Spinal cord (tissue), 10 donors: Measurements from ENCODE around the gene VPS13C. TPM values are rescaled to one million over a fixed set of nuclear protein-coding genes. Genes with fewer than 3 reads are reported as not detected.

Source experiments
- DNase-seq, 6 donors: peaks; one replicate each; pipeline versions ENCODE4 v3.0.0 to v3.0.0-alpha.2; 2013 to 2015; ENCODE audit warnings: low spot score in 6 of 6, low read depth in 4 of 6
- H3K27ac ChIP-seq: one replicate; pipeline ENCODE4 v1.5.1; 2013; ENCODE audit warnings: low read depth, low read length, control low read depth
- H3K27me3 ChIP-seq: one replicate; pipeline ENCODE4 v1.6.1; 2013; ENCODE audit warnings: low read length; ENCODE audit not compliant: control insufficient read depth, insufficient read depth
- H3K36me3 ChIP-seq: one replicate; pipeline ENCODE4 v1.6.1; 2013; ENCODE audit warnings: low read length; ENCODE audit not compliant: control insufficient read depth, insufficient read depth
- H3K4me1 ChIP-seq: one replicate; pipeline ENCODE4 v1.6.1; 2013; ENCODE audit warnings: low read length; ENCODE audit not compliant: control insufficient read depth, insufficient read depth
- H3K4me3 ChIP-seq: one replicate; pipeline ENCODE4 v1.5.1; 2013; ENCODE audit warnings: low read depth, low read length, control low read depth
- H3K9me3 ChIP-seq: one replicate; pipeline ENCODE4 v1.6.1; 2013; ENCODE audit warnings: low read length; ENCODE audit not compliant: control insufficient read depth, insufficient read depth
- WGBS: methylation state at CpG from one replicate; pipeline ENCODE4 v1.1.5; 2013; ENCODE audit warnings: missing lambda C conversion rate; ENCODE audit not compliant: insufficient coverage; 5-methylcytosine and 5-hydroxymethylcytosine counted together
- polyA plus RNA-seq, 2 donors: library from polyadenylated mRNA; unstranded; fragments of 120-200 nt; gene quantifications; one replicate each; pipeline ENCODE4 v1.2.1, GENCODE V29; 2013; ENCODE audit not compliant: insufficient read length in 2 of 2
- total RNA-seq, 2 donors: library from RNA; depleted of rRNA in 1 of 2; stranded (reverse); fragments of 120-200 nt in 1 of 2; fragments of >200 nt in 1 of 2; gene quantifications; one replicate each; pipeline versions ENCODE4 v1.2.3 to v1.2.4, GENCODE V29; 2013 to 2014
- donor health status: healthy.

VPS13C gene
- total and polyA plus RNA-seq, 4 donors = 55.2 to 149 (median 66.0) TPM

DNA sequence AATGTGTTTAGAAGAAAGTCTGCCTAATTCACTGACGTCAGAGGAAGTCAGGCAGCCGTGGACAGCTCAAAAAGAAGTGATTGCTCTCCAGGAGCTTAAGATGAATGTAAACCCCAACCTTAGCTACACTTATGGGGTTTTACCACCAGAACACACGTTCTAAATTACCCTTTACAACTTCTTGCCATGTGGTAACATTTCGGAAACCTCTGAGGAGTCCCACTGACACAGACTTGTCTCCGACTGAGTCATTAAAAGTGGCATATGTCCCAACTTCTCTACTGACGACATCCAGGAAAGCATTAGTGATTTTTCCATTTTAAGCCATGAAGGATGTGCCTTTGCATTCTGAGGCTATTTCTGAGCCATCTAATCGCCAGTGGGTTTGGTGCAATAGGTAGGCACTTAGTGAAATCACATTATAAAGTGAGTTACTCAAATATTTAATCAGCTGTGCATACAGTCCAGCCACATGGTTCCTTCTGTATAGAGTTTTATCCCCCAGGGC lies 38.9 kb upstream of the VPS13C start:
- no peak for DNase-seq
- 71% methylated on average over 5 of the region's 7 CpGs for WGBS
- Histone ChIP-seq H3K4me1 (no peaks in the 10 kb centered on the region), H3K4me3 (no peak overlapping the region), H3K27ac (no peak overlapping the region), H3K27me3 (no peaks in the 10 kb centered on the region), H3K36me3 (no peaks in the 10 kb centered on the region), H3K9me3 (no peaks in the 10 kb centered on the region)

DNA sequence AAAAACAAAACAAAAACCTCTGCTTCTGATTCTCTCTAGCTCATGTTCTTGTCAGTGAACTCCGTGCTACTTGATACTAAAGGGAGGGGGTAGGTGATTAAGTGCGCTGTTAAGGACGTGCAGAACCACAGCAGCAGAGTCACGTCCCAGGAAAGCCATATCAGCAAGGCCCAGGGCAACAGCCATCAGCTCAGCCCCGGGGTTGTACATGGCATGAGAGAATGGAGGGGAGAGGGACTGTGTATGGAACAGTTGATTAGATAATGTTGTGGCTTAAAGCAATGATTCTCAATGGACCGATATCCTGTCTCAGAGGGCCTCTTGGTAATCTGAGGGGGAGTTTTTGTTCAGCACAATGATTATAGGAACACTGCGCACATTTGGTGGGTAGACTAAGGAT lies 34.1 kb upstream of the VPS13C start:
- H3K4me1 ChIP-seq = no peaks in the 10 kb centered on the region
- no peaks in the 10 kb centered on the region for H3K36me3 ChIP-seq
- no peak overlapping the region for H3K4me3 ChIP-seq
- WGBS = 57% methylated on average over 7 of the region's 7 CpGs
- H3K27me3 ChIP-seq = no peaks in the 10 kb centered on the region
- no peaks in the 10 kb centered on the region for H3K9me3 ChIP-seq
- peak in 1 of 6 donors; percentile 57 for DNase-seq
- no peak overlapping the region for H3K27ac ChIP-seq

DNA sequence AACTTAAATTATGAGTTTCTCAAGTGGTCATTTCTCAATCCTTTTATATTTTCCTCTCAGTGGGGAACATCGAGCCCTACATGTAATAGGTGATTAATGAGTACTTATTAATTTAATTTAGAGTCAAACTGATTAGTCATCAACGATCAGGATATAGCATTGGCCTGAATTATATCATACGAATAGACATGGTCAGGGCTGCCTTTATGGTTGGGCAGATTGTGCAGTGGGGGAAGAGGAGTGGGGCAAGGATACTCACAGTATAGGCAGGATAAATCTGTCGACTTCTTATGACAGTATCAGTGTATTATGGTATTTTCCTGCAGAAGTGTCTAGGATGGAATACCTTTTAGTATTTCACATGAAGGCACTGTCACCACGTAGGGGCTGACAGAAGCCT lies 33.6 kb upstream of the VPS13C start:
- Histone ChIP-seq H3K27ac (no peak overlapping the region), H3K4me1 (no peaks in the 10 kb centered on the region), H3K36me3 (no peaks in the 10 kb centered on the region), H3K4me3 (no peak overlapping the region), H3K9me3 (no peaks in the 10 kb centered on the region), H3K27me3 (no peaks in the 10 kb centered on the region)
- no peak for DNase-seq
- 92% methylated on average over 3 of the region's 5 CpGs for WGBS

DNA sequence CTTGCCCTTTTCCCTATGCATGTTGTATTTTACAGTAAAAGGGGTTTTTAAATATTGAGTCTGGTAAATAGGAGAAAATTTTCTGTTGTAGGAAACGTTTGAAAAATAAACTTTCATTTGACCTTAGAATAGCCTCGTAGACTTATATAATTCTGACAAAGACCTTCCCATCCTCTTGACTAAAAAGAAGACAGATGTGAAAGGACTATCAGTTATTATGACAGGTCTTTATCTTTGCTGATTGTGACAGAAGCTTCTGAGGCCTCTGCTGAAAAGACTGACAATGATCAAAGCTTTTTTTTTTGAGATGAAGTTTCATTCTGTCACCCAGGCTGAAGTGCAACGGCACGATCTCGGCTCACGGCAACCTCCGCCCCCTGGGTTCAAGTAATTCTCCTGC lies 30.7 kb upstream of the VPS13C start:
- DNase-seq = no peak
- H3K27me3 ChIP-seq = no peaks in the 10 kb centered on the region
- no peaks in the 10 kb centered on the region for H3K4me1 ChIP-seq
- no peaks in the 10 kb centered on the region for H3K9me3 ChIP-seq
- 86% methylated on average over 4 of the region's 7 CpGs for WGBS
- H3K27ac ChIP-seq = no peak overlapping the region
- H3K4me3 ChIP-seq = no peak overlapping the region
- no peaks in the 10 kb centered on the region for H3K36me3 ChIP-seq

DNA sequence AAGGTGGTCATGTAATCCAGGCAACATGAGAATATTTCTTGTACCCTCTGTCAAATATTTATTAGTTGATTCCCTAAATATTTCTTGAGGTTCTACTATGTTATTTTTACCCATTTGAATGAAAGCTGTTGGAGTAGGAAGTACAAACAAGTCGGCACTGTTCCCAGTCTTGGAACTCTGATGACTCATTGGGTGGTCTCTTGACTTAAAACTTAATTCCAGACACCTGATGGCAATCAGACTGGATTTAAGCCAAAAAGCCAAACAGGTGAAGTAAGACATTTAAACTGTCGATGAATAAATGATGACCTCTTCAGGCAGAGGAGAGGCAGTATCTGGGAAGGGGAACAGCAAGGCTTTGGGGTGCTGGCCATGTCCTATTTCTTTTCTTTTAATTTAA lies 29.4 kb upstream of the VPS13C start:
- H3K27me3 ChIP-seq = no peaks in the 10 kb centered on the region
- H3K4me3 ChIP-seq = no peak overlapping the region
- DNase-seq = no peak
- H3K36me3 ChIP-seq = no peaks in the 10 kb centered on the region
- H3K4me1 ChIP-seq = no peaks in the 10 kb centered on the region
- H3K27ac ChIP-seq = no peak overlapping the region
- H3K9me3 ChIP-seq = no peaks in the 10 kb centered on the region
- WGBS = 100% methylated on average over 1 of the region's 2 CpGs

DNA sequence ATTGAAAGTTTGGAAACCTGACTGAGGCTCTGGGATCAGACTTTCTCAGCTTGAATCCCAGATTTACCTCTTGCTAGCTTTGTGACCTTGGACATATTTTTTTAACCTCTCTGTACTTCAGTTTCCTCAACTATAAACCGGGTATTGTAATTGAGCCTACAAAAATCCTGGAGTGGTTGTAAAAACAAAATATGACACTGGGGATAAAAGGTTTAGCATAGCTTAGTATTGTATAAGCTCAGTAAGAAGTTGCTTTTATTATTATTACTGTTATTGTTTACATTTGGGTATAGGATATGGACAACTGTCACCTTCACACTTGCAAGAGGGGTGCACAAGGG lies 28.1 kb upstream of the VPS13C start:
- no peak for DNase-seq
- H3K27ac ChIP-seq = no peak overlapping the region
- no CpG with 5 or more reads among the region's 1 CpG for WGBS
- no peaks in the 10 kb centered on the region for H3K27me3 ChIP-seq
- H3K9me3 ChIP-seq = no peaks in the 10 kb centered on the region
- no peaks in the 10 kb centered on the region for H3K4me1 ChIP-seq
- no peak overlapping the region for H3K4me3 ChIP-seq
- H3K36me3 ChIP-seq = no peaks in the 10 kb centered on the region

DNA sequence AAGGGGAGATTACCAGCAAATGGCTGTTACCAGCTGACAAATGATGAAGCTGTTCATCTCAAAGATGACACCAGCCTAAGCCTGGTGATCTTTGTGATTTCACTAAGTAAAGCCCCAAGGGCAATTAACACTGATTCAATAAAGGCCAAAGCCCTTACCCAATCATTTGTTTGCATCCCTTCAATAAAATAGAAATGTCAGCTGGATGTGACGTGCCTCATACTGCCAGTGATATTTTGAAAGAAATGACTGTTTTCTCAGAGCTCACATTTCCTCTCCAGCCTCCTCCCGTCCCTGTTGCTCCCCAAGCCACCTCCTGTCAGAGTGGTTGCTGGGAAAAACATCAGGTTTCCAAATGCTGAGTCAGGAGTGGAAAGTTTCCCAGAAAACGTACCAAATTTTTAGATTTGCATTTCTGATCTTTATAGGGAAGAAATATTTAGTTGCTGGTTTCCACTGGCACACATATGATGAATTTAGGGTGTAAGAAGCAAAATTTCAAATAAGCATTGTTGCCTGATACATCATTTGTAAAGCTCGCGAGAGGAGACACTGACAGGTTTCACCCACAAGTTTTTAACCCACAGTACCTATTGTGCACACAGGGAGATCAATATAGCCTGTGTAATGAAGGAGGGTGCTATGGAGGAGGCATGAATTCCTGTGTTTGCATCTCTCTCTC lies 27.6 kb upstream of the VPS13C start:
- peak in 1 of 6 donors; percentile 27 for DNase-seq
- no peak overlapping the region for H3K27ac ChIP-seq

DNA sequence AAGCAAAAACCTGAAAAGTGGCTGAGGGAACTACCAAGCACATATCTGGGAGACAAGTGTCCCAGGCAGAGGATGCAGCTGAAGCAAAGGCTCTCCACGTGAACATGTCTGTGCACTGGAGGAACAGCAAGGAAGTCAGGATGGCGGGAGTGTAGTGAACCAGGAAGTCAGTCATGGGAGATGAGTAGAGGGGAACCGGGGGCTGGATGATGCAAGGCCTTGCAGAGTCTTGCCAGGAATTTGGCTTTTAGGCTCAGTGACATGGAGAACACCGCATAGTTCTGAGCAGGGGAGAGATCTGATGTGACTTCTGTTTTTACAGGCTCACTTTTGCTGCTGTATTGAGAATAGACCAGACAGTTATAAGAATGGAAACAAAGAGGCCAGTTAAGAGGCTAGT lies 25.5 kb upstream of the VPS13C start:
- WGBS = 60% methylated on average over 4 of the region's 4 CpGs
- no peak for DNase-seq
- Histone ChIP-seq H3K36me3 (no peaks in the 10 kb centered on the region), H3K27me3 (no peaks in the 10 kb centered on the region), H3K4me3 (no peak overlapping the region), H3K9me3 (no peaks in the 10 kb centered on the region), H3K27ac (no peak overlapping the region), H3K4me1 (no peaks in the 10 kb centered on the region)

More for the DNA sequence above, 27.6 kb upstream of the VPS13C start:
- Histone ChIP-seq H3K9me3 (no peaks in the 10 kb centered on the region), H3K36me3 (no peaks in the 10 kb centered on the region), H3K4me1 (no peaks in the 10 kb centered on the region), H3K4me3 (no peak overlapping the region), H3K27me3 (no peaks in the 10 kb centered on the region)
- WGBS = 0% methylated on average over 1 of the region's 5 CpGs

DNA sequence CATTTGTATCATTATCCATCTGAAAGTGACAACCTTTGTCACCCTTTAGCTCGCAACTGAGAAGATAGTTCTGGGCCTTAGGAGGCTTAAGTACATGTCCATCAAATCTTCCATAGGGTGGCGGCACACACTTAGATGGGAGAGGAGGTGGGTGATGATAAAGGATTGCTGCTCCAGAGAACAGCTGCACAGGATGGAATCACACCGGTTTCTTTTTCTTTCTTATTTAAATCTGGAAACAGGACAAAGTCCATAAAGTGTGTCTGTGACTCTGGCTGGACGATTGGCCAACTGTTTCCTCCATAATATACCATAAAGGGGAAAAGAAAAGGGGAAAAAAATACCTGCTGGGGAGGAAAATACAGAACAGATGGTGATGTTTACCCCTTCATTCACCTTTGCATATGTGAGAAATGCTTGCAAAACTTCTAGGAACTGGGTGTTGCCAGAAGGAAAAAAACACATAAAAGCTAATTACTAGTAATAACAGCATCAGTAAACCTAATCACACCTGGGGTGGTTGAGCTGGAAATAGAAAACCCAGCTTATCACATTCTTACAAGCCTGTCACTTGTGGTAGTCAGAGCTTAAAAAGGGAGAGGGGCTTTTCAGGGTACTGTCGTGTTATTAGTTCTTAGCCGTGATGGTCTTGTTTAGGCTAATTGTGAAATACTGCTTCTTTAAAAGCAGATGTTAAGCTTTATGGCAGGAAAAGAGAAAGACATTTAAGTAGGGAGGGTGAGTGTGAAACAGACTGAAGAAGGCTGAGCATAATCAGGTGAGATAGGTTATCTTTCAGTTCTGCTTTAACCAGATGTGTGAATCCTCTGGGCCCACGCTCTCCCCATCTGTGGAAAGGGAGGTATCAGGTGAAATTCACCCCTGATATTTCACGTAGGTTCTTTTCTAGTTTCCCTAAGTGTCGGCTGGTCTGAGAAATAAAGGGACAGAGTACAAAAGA lies 23.2 kb upstream of the VPS13C start:
- Histone ChIP-seq H3K27me3 (no peaks in the 10 kb centered on the region), H3K4me1 (no peaks in the 10 kb centered on the region), H3K4me3 (no peak overlapping the region), H3K9me3 (no peaks in the 10 kb centered on the region), H3K27ac (no peak overlapping the region), H3K36me3 (no peaks in the 10 kb centered on the region)
- 80% methylated on average over 5 of the region's 9 CpGs for WGBS
- no peak for DNase-seq
